ENCODE measurements around the gene MYO3B.
"Not testable (repeated sequence)": the region's sequence is repeated elsewhere in the genome, so short reads cannot be mapped to it uniquely, and the experiment has no call there.

Gene MYO3B

DNA sequence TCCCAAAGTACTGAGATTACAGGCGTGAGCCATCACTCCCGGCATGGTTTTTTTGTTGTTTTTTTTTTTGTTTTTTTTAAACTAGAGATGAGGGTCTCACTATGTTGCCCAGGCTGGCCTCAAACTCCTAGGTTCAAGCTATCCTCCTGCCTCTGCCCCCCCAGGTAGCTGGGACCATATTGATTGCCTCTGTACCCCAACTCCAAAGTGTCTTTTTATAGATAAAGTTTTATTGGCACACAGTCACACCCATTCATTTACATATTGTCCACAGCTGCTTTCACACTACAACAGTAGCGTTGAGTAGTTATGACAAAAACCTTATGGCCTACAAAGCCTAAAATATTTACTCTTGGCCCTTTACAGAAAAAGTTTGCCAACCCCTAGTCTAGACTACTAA lies 492.0 kb downstream of the MYO3B start:
- Histone ChIP-seq H4K20me1 (ENCODE audit: insufficient read depth, low read length) (no peaks in the 10 kb centered on the region), H3K4me3 (ENCODE audit: low read length) (no peak overlapping the region), H3K9ac (ENCODE audit: low read length) (no peak overlapping the region), H3K4me1 (ENCODE audit: low read length) (no peaks in the 10 kb centered on the region), H3K4me2 (ENCODE audit: low read length) (no peak overlapping the region), H2AFZ (ENCODE audit: low read depth, low read length) (no peak overlapping the region), H3K27ac (ENCODE audit: low read length) (no peak overlapping the region), H3K36me3 (replicated peaks; ENCODE audit: low read depth, low read length) (no peaks in the 10 kb centered on the region), H3K27me3 (ENCODE audit: low read depth, low read length) (peaks cover 15% of the 10 kb centered on the region), H3K79me2 (ENCODE audit: low read length) (no peaks in the 10 kb centered on the region), H3K9me3 (ENCODE audit: insufficient read depth, low read length) (no peaks in the 10 kb centered on the region)
- TF ChIP-seq, protein P1, sequence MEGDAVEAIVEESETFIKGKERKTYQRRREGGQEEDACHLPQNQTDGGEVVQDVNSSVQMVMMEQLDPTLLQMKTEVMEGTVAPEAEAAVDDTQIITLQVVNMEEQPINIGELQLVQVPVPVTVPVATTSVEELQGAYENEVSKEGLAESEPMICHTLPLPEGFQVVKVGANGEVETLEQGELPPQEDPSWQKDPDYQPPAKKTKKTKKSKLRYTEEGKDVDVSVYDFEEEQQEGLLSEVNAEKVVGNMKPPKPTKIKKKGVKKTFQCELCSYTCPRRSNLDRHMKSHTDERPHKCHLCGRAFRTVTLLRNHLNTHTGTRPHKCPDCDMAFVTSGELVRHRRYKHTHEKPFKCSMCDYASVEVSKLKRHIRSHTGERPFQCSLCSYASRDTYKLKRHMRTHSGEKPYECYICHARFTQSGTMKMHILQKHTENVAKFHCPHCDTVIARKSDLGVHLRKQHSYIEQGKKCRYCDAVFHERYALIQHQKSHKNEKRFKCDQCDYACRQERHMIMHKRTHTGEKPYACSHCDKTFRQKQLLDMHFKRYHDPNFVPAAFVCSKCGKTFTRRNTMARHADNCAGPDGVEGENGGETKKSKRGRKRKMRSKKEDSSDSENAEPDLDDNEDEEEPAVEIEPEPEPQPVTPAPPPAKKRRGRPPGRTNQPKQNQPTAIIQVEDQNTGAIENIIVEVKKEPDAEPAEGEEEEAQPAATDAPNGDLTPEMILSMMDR (IDR thresholded peaks at IDR 0.05; ENCODE audit: low read depth, low read length) = no peak
- no peak for TF ChIP-seq EZH2phosphoT487 (IDR thresholded peaks at IDR 0.05; ENCODE audit: low read depth)

GRCh38 chr2:170670651-170671050 lies 492.7 kb downstream of the MYO3B start:
- H3K4me2 ChIP-seq (ENCODE audit: low read length) = no peak overlapping the region
- no peaks in the 10 kb centered on the region for H3K36me3 ChIP-seq (replicated peaks; ENCODE audit: low read depth, low read length)
- H2AFZ ChIP-seq (ENCODE audit: low read depth, low read length) = no peak overlapping the region
- H3K4me3 ChIP-seq (ENCODE audit: low read length) = no peak overlapping the region
- no peaks in the 10 kb centered on the region for H4K20me1 ChIP-seq (ENCODE audit: insufficient read depth, low read length)
- no peaks in the 10 kb centered on the region for H3K79me2 ChIP-seq (ENCODE audit: low read length)
- no peak for TF ChIP-seq EZH2phosphoT487 (IDR thresholded peaks at IDR 0.05; ENCODE audit: low read depth)
- TF ChIP-seq, protein P1 (IDR thresholded peaks at IDR 0.05; ENCODE audit: low read depth, low read length) = no peak
- no peak overlapping the region for H3K27ac ChIP-seq (ENCODE audit: low read length)
- no peaks in the 10 kb centered on the region for H3K4me1 ChIP-seq (ENCODE audit: low read length)
- peaks cover 15% of the 10 kb centered on the region for H3K27me3 ChIP-seq (ENCODE audit: low read depth, low read length)
- no peak overlapping the region for H3K9ac ChIP-seq (ENCODE audit: low read length)
- H3K9me3 ChIP-seq (ENCODE audit: insufficient read depth, low read length) = no peaks in the 10 kb centered on the region

- no peak overlapping the region for H3K4me3 ChIP-seq (ENCODE audit: low read length)
- no peaks in the 10 kb centered on the region for H3K4me1 ChIP-seq (ENCODE audit: low read length)
- H3K79me2 ChIP-seq (ENCODE audit: low read length) = no peaks in the 10 kb centered on the region
- no peaks in the 10 kb centered on the region for H4K20me1 ChIP-seq (ENCODE audit: insufficient read depth, low read length)
- peaks cover 15% of the 10 kb centered on the region for H3K27me3 ChIP-seq (ENCODE audit: low read depth, low read length)
- H3K9ac ChIP-seq (ENCODE audit: low read length) = no peak overlapping the region
- H3K9me3 ChIP-seq (ENCODE audit: insufficient read depth, low read length) = no peaks in the 10 kb centered on the region
- no peak overlapping the region for H3K27ac ChIP-seq (ENCODE audit: low read length)
- TF ChIP-seq, protein P1 (IDR thresholded peaks at IDR 0.05; ENCODE audit: low read depth, low read length) = no peak
- TF ChIP-seq EZH2phosphoT487 (IDR thresholded peaks at IDR 0.05; ENCODE audit: low read depth) = no peak
- H2AFZ ChIP-seq (ENCODE audit: low read depth, low read length) = no peak overlapping the region
- no peak overlapping the region for H3K4me2 ChIP-seq (ENCODE audit: low read length)
- no peaks in the 10 kb centered on the region for H3K36me3 ChIP-seq (replicated peaks; ENCODE audit: low read depth, low read length)
Measured at GRCh38 chr2:170671079-170671478, 493.1 kb downstream of the MYO3B start.

- not testable (repeated sequence) for H3K4me2 ChIP-seq (ENCODE audit: low read length); H4K20me1 ChIP-seq (ENCODE audit: insufficient read depth, low read length); H3K9ac ChIP-seq (ENCODE audit: low read length); H3K27ac ChIP-seq (ENCODE audit: low read length); H3K4me1 ChIP-seq (ENCODE audit: low read length); H3K36me3 ChIP-seq (replicated peaks; ENCODE audit: low read depth, low read length); H3K9me3 ChIP-seq (ENCODE audit: insufficient read depth, low read length); H2AFZ ChIP-seq (ENCODE audit: low read depth, low read length); H3K79me2 ChIP-seq (ENCODE audit: low read length); H3K4me3 ChIP-seq (ENCODE audit: low read length)
- peaks cover 11% of the 10 kb centered on the region for H3K27me3 ChIP-seq (ENCODE audit: low read depth, low read length)
Measured at GRCh38 chr2:170674282-170674681, 496.3 kb downstream of the MYO3B start.

DNA sequence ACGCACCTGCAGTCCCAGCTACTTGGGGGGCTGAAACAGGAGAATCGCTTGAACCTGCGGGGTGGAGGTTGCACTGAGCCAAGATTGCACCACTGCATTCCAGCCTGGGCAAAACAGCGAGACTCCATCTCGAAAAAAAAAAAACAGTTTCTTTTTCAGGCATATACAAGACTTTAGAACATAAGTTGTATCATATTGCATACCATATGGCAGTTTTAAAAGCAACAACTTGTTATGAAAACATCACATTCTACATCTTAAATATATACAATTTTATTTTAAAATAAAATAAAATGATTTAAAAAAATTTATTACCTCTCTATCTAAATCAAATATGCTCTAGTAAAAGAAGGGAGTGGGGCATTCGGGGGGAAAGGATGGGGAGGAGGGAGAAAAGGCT lies 497.8 kb downstream of the MYO3B start:
- peaks cover 11% of the 10 kb centered on the region for H3K27me3 ChIP-seq (ENCODE audit: low read depth, low read length)
- no peak overlapping the region for H2AFZ ChIP-seq (ENCODE audit: low read depth, low read length)
- H3K4me3 ChIP-seq (ENCODE audit: low read length) = no peak overlapping the region
- no peaks in the 10 kb centered on the region for H3K79me2 ChIP-seq (ENCODE audit: low read length)
- no peaks in the 10 kb centered on the region for H3K36me3 ChIP-seq (replicated peaks; ENCODE audit: low read depth, low read length)
- H3K27ac ChIP-seq (ENCODE audit: low read length) = no peak overlapping the region
- no peak overlapping the region for H3K9ac ChIP-seq (ENCODE audit: low read length)
- H3K9me3 ChIP-seq (ENCODE audit: insufficient read depth, low read length) = no peaks in the 10 kb centered on the region
- peaks cover 17% of the 10 kb centered on the region for H3K4me1 ChIP-seq (ENCODE audit: low read length)
- no peak overlapping the region for H3K4me2 ChIP-seq (ENCODE audit: low read length)
- TF ChIP-seq, protein P1 (IDR thresholded peaks at IDR 0.05; ENCODE audit: low read depth, low read length) = no peak
- no peak for TF ChIP-seq EZH2phosphoT487 (IDR thresholded peaks at IDR 0.05; ENCODE audit: low read depth)
- no peaks in the 10 kb centered on the region for H4K20me1 ChIP-seq (ENCODE audit: insufficient read depth, low read length)
